Transverse colon (tissue), 4 donors: Measurements from ENCODE around the gene ATG2B. TPM values are rescaled to one million over a fixed set of nuclear protein-coding genes. Genes with fewer than 3 reads are reported as not detected.

Experiments
- DNase-seq: peaks from one replicate; pipeline ENCODE4 v3.0.0-alpha.2; 2019
- H3K27ac ChIP-seq, 4 donors: fragments of 200-600 bp; sonication (generic); 2 replicates each; pipeline ENCODE4 v1.5.1; 2016 to 2018; ENCODE audit warnings: inconsistent platforms in 4 of 4
- H3K27me3 ChIP-seq: fragments of 200-600 bp; sonication (generic); 2 replicates; pipeline ENCODE4 v1.5.1; 2017; ENCODE audit warnings: inconsistent platforms
- H3K36me3 ChIP-seq, 4 donors: fragments of 200-600 bp; sonication (generic); 2 replicates each; pipeline ENCODE4 v1.5.1; 2017 to 2019; ENCODE audit warnings: inconsistent platforms in 4 of 4
- H3K4me1 ChIP-seq, 4 donors: fragments of 200-600 bp; sonication (generic); 2 replicates each; pipeline ENCODE4 v1.5.1; 2017 to 2020; ENCODE audit warnings: inconsistent platforms in 4 of 4
- H3K4me3 ChIP-seq, 4 donors: fragments of 200-600 bp; sonication (generic); 1 replicate in 1 of 4; 2 replicates in 3 of 4; pipeline versions ENCODE4 v1.5.1 to v1.6.1; 2017 to 2019; ENCODE audit warnings: inconsistent platforms in 4 of 4
- H3K9me3 ChIP-seq, 2 donors: fragments of 200-600 bp; sonication (generic); 2 replicates each; pipeline ENCODE4 v1.5.1; 2017 to 2019; ENCODE audit warnings: inconsistent platforms in 2 of 2
- EP300 ChIP-seq: sonication (generic); formaldehyde crosslinking; IDR thresholded peaks from one replicate; pipeline ENCODE4 v1.6.1; 2017; ENCODE audit warnings: antibody characterized with exemption, low read depth
- POLR2A ChIP-seq: fragments of 450-650 bp; IDR thresholded peaks from one replicate; pipeline ENCODE4 v1.6.1; 2016; ENCODE audit warnings: antibody characterized with exemption, mild to moderate bottlenecking, moderate library complexity
- POLR2AphosphoS5 ChIP-seq, 3 donors: sonication (generic); formaldehyde crosslinking; IDR thresholded peaks; one replicate each; pipeline ENCODE4 v1.6.1; 2016; ENCODE audit warnings: antibody characterized with exemption in 3 of 3
- WGBS, 2 donors: methylation state at CpG; one replicate each; pipeline ENCODE4 v1.1.5; 2018; ENCODE audit warnings: low coverage in 1 of 2; 5-methylcytosine and 5-hydroxymethylcytosine counted together
- in situ Hi-C, 4 donors: fragments of 200-750 bp; cut with MboI; loops; one replicate each; pipeline versions ENCODE4 v1.15.0 to v1.15.1; 2017; ENCODE audit warnings: low sequenced_read_pairs in 3 of 4, low pct_ligation_motif_present in 1 of 4, low pct_unique_long_range_greater_than_20kb in 1 of 4
- intact Hi-C: fragments of 100-400 bp; cut with DNase I; formaldehyde crosslinking; loops from one replicate; pipeline ENCODE4 v1.15.1; 2023; ENCODE audit warnings: low total_unique reads
- total RNA-seq, 4 donors: library from RNA; depleted of rRNA; stranded (reverse); fragments of >200 nt; gene quantifications; one replicate each; pipeline ENCODE4 v1.1.0, GENCODE V29; 2016
- TF ChIP-seq, protein P1 (sequence below), 5 experiments: fragments of 200-600 bp in 3 of 5; fragments of 450-650 bp in 2 of 5; sonication (generic) in 3 of 5; IDR thresholded peaks; 1 replicate in 2 of 5; 2 replicates in 3 of 5; pipeline ENCODE4 v1.5.1; 2016 to 2017; ENCODE audit warnings: antibody characterized with exemption in 5 of 5, inconsistent platforms in 3 of 5, mild to moderate bottlenecking in 2 of 5, moderate library complexity in 1 of 5

The ATG2B gene
- total RNA-seq, 4 donors from 2014 or later: 30.7 to 47.5 (median 42.7) TPM

DNA sequence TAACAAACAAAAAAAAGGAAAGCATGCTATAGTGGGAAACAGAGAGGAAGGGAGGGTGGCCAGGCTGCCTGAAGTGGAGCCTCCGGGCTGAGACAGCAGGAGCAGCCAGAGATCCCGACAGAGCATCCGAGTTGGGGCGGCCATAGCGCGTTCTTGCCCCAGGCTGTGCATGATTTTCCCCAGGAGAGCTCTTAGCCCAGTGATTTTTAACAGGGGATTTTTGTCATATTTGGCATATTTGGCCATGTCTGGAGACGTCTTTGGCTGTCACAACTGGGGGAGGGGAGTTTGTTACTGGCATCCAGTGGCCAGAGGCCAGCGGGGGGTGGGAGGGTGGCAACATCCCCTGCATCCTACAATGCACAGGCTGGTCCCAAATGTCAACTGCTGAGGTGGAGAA is 83.6 kb downstream of the ATG2B start:
- WGBS, 2 donors: 82 to 90% methylated on average over 6 to 8 of the region's 8 CpGs
- Histone ChIP-seq H3K4me1 (peaks cover 4 to 13% (median 5%) of the 10 kb centered on the region in 4 donors), H3K27ac (no peak overlapping the region), H3K27me3 (no peaks in the 10 kb centered on the region), H3K4me3 (no peak overlapping the region), H3K36me3 (no peaks in the 10 kb centered on the region), H3K9me3 (peaks cover 7% of the 10 kb centered on the region in 2 donors)
- in situ Hi-C loops (loop anchor here in 3 of 4 donors (5.0 to 25.0 kb wide), 3 partner anchors 182 to 275 kb away; no protein-coding TSS in a partner anchor), intact Hi-C loops (no loop called here)
- TF ChIP-seq POLR2AphosphoS5 (IDR thresholded peaks at IDR 0.05): no peak
- TF ChIP-seq, protein P1, sequence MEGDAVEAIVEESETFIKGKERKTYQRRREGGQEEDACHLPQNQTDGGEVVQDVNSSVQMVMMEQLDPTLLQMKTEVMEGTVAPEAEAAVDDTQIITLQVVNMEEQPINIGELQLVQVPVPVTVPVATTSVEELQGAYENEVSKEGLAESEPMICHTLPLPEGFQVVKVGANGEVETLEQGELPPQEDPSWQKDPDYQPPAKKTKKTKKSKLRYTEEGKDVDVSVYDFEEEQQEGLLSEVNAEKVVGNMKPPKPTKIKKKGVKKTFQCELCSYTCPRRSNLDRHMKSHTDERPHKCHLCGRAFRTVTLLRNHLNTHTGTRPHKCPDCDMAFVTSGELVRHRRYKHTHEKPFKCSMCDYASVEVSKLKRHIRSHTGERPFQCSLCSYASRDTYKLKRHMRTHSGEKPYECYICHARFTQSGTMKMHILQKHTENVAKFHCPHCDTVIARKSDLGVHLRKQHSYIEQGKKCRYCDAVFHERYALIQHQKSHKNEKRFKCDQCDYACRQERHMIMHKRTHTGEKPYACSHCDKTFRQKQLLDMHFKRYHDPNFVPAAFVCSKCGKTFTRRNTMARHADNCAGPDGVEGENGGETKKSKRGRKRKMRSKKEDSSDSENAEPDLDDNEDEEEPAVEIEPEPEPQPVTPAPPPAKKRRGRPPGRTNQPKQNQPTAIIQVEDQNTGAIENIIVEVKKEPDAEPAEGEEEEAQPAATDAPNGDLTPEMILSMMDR (IDR thresholded peaks at IDR 0.05): no peak
- no peak for TF ChIP-seq EP300
- TF ChIP-seq POLR2A: no peak
- no peak for DNase-seq

DNA sequence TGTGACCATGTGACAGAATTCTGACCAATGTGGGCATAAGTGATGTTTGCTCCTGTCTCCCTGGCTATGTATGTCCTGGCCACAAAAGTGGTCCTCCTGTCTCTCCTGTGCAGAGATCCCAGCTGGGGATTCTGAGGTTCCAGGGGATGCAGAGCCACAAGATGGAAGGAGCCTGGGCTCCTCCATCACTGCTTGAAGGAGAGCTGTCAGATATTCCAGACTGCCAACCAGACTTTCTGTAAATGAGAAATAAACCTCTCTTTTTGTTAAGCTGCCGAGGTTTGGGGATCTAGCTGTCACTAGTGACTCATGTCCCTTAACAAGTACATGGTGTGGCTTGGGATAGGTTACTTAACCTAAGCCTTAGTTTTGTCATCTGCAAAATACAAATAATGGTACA is 85.3 kb downstream of the ATG2B start:
- peaks cover 7% of the 10 kb centered on the region in 2 donors for H3K9me3 ChIP-seq
- no peak overlapping the region for H3K4me3 ChIP-seq
- DNase-seq: no peak
- peaks cover 4 to 13% (median 5%) of the 10 kb centered on the region in 4 donors for H3K4me1 ChIP-seq
- intact Hi-C loops (no loop called here), in situ Hi-C loops (loop anchor here in 3 of 4 donors (5.0 to 25.0 kb wide), 3 partner anchors 181 to 273 kb away; no protein-coding TSS in a partner anchor)
- no peaks in the 10 kb centered on the region for H3K27me3 ChIP-seq
- no peak for TF ChIP-seq POLR2AphosphoS5 (IDR thresholded peaks at IDR 0.05)
- TF ChIP-seq, protein P1 (IDR thresholded peaks at IDR 0.05): no peak
- TF ChIP-seq EP300: no peak
- no peak for TF ChIP-seq POLR2A
- 94 to 100% methylated on average over 1 of the region's 1 CpG for WGBS, 2 donors
- H3K36me3 ChIP-seq: no peaks in the 10 kb centered on the region
- H3K27ac ChIP-seq: no peak overlapping the region

DNA sequence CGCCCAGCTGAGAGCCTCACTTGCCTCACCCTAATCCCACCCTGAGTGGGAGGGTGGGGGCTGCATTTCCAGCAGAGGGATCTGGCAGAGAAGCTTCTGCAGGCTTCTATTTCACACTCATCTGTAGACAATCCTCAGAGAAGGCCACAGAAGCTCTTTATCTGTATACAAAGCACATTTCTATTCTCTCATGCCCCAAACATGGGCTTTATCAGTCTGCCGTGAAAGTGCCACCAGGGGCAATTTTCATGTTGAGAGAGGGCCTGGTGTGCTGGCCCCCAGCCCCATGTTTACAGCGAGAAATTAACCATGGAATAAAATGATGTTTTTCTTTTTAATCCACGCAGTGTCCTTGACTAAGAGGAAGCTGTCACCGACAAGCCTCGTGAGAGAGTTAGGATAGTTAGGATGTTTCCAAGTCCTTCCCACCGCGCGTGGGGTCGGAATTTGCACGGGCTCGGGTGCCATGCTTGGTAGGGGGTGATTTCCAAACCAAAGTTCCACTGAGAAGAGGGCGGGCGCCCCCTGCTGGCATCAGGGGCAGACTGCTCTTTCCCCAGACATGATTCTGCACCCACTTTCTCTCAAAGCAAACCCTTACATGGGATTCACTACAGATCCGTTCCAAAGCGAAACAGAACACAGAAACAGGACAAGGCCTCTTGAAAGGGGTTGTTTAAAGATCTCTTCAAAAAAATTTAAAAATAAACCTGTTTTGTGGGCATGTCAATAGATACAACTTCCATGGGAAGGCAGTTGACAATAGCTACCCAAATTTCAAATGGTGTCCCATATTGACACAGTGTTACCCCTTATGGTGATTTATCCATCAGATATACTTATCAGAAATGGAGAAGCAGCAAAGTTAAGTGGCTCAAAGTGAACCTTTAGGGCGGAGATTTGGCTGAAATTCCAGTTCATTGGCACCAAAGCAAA is 87.7 kb downstream of the ATG2B start:
- WGBS, 2 donors: 22 to 26% methylated on average over 6 to 17 of the region's 17 CpGs
- Histone ChIP-seq H3K9me3 (peaks cover 7% of the 10 kb centered on the region in 2 donors), H3K4me3 (no peak overlapping the region), H3K36me3 (no peaks in the 10 kb centered on the region), H3K27ac (peak overlapping the region; percentile 13 to 58 (median 33)), H3K4me1 (peaks cover 4 to 13% (median 5%) of the 10 kb centered on the region in 4 donors), H3K27me3 (no peaks in the 10 kb centered on the region)
- no peak for TF ChIP-seq POLR2A
- TF ChIP-seq, protein P1 (IDR thresholded peaks at IDR 0.05): peak; percentile 95 to 97 (median 96)
- no peak for TF ChIP-seq EP300
- intact Hi-C loops (loop anchor here (2.0 kb wide), 1 partner anchor 175 kb away; no protein-coding TSS in a partner anchor), in situ Hi-C loops (loop anchor here in 3 of 4 donors (5.0 to 25.0 kb wide), 3 partner anchors 178 to 271 kb away; no protein-coding TSS in a partner anchor)
- peak; percentile 75 for DNase-seq

DNA sequence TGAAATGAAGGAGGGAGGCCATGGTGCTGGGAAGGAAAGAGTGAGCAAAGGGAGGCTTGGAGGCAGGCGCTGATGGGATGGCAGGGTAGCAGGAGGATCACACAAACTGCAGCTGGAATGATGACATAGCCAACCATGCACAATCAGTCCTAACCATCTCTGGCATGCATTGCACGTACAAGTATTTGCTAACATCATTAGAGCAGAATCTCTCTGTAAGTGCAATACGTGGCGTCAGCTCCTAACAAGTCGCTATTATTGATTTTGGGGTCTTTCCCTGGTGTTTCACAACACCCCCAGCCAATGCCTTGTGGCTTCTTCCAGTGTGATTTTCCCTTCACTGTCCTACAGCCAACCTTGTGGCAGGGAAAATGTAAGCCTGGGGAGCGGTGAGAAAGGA is 88.6 kb downstream of the ATG2B start:
- in situ Hi-C loops: loop anchor here in 3 of 4 donors (5.0 to 10.0 kb wide), 3 partner anchors 172 to 270 kb away; no protein-coding TSS in a partner anchor
- whole genome bisulfite sequencing, 2 donors: 68 to 72% methylated on average over 6 of the region's 6 CpGs

More for the DNA sequence above, 88.6 kb downstream of the ATG2B start:
- Histone ChIP-seq H3K36me3 (no peaks in the 10 kb centered on the region), H3K27me3 (no peaks in the 10 kb centered on the region), H3K9me3 (peaks cover 7% of the 10 kb centered on the region in 2 donors), H3K4me1 (peaks cover 4 to 13% (median 5%) of the 10 kb centered on the region in 4 donors), H3K4me3 (no peak overlapping the region), H3K27ac (peak overlapping the region; percentile 13 to 58 (median 33))
- DNase-seq: no peak
- intact Hi-C loops: loop anchor here (2.0 kb wide), 1 partner anchor 174 kb away; no protein-coding TSS in a partner anchor
- peak in 1 of 3 donors; percentile 38 for TF ChIP-seq POLR2AphosphoS5 (IDR thresholded peaks at IDR 0.05)
- TF ChIP-seq EP300: no peak
